Measurements from ENCODE around the gene TEX48.

TEX48 gene

DNA sequence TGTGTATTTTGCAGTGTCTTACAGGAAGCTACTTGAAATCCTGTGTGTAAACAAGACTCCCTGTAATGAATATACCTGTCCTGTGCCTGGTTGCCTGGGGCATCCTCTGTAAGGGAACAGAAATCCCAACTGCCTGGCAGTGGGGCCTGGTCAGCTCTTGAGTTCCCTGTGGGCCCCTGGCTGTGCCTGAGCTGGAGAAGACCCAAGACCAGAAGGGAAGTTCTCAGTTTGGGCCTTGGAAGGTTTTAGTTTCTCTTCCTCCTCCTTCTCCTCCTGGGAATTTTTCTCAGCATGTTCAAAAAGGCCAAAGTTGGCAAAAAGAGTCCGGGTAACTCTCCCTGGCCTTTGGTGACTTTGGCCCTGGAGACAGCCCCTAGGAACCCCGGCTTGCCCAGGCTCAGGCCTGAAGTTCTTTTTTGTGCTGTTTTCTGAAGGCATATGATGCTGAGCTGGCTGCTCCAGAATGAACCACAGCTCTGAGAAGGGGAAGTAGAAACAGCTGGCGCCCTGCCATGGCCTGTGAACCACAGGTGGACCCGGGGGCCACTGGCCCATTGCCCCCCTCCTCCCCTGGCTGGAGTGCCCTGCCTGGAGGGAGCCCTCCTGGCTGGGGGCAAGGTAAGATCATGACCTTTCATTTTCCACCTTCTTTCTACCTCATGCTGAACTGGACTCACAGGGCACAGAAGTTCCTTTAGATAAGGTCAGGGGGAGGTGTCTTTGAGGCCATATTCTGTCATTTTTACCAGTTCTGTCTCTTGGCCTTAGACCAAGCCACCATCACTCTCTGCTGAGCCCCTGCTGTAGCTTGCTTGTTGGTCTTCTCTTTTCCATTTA, 65.1 kb downstream of the TEX48 start:
- no peak for DNase-seq

Measured in NCI-H2081 treated with DMSO at 0.1 percent for 48 hours (cell line).